K562 (cell line): ENCODE measurements around the gene PRSS56. TPM values are rescaled to one million over a fixed set of nuclear protein-coding genes. Genes with fewer than 3 reads are reported as not detected.

Experiments used
- ATAC-seq: fragments of 200-7000 bp; cut with Tn5 transposase; 3 replicates; pipeline ENCODE4 v1.9.1; 2020; ENCODE audit warnings: moderate library complexity
- BruUV-seq: library from RNA; stranded (reverse); fragments of 400-500 nt; replicated peaks from 2 replicates; lab custom pipeline; 2021; lab: Mats Ljungman, UMichigan
- CTCF ChIA-PET: fragments of 300-600 bp; formaldehyde crosslinking; extraction: SDS; loops from one replicate; lab custom pipeline; 2021; ENCODE audit warnings: low intra/inter-chr PET ratio; lab: Yijun Ruan, JAX
- POLR2A ChIA-PET: fragments of 300-600, 350-650 bp; sonication (Branson Sonifier 250); formaldehyde crosslinking; extraction: SDS; loops from one replicate; lab custom pipeline; 2021; ENCODE audit warnings: antibody characterized with exemption, inconsistent platforms; lab: Yijun Ruan, JAX
- DNase-seq, 4 experiments: peaks; one replicate each; pipeline versions ENCODE4 v3.0.0 to v3.0.0-alpha.2; 2011 to 2018; ENCODE audit warnings: low spot score in 3 of 4, mixed read lengths in 3 of 4; ENCODE audit errors: extremely low read depth in 1 of 4
- FAIRE-seq: peaks from 2 replicates; lab custom pipeline; 2011; peaks lifted over from hg19 to GRCh38; lab: Jason Lieb, UNC
- H2AFZ ChIP-seq: 2 replicates; pipeline ENCODE4 v1.6.0; 2011; ENCODE audit warnings: low read depth, low read length, control low read depth, inconsistent platforms
- H3K27ac ChIP-seq: fragments of 200-600 bp; 3 replicates; pipeline ENCODE4 v1.8.0; 2011; ENCODE audit warnings: low read depth, mild to moderate bottlenecking, control low read depth, inconsistent platforms, low read length, moderate library complexity, mixed read lengths; ENCODE audit errors: extremely low read depth
- H3K27me3 ChIP-seq, 2 experiments: fragments of 300-600 bp in 1 of 2; 2 replicates in 1 of 2; 3 replicates in 1 of 2; pipeline versions ENCODE4 v1.6.0 to v1.8.0; 2011; ENCODE audit warnings: inconsistent platforms in 2 of 2, low read length in 2 of 2, mild to moderate bottlenecking in 1 of 2, mixed read lengths in 1 of 2, moderate library complexity in 1 of 2; ENCODE audit not compliant: control insufficient read depth in 2 of 2, insufficient read depth in 2 of 2
- H3K36me3 ChIP-seq: fragments of 300-600 bp; 3 replicates; pipeline ENCODE4 v1.8.0; 2011; ENCODE audit warnings: mild to moderate bottlenecking, low read length, inconsistent platforms; ENCODE audit not compliant: control insufficient read depth, insufficient read depth
- H3K4me1 ChIP-seq, 2 experiments: fragments of 200-600 bp in 1 of 2; replicated peaks in 1 of 2; 2 replicates in 1 of 2; 3 replicates in 1 of 2; pipeline versions ENCODE4 v1.5.1 to v1.8.0; 2011; ENCODE audit warnings: inconsistent platforms in 2 of 2, low read length in 2 of 2, mild to moderate bottlenecking in 1 of 2, mixed read lengths in 1 of 2, moderate library complexity in 1 of 2; ENCODE audit not compliant: control insufficient read depth in 2 of 2, insufficient read depth in 2 of 2
- H3K4me2 ChIP-seq: 2 replicates; pipeline ENCODE4 v1.6.1; 2011; ENCODE audit warnings: low read length, control low read depth, inconsistent platforms, mixed read lengths; ENCODE audit not compliant: insufficient read depth
- H3K4me3 ChIP-seq: fragments of 200-600 bp; sonication (generic), shearing (Covaris generic); 2 replicates; pipeline ENCODE4 v1.5.1; 2016; ENCODE audit warnings: control low read depth, inconsistent platforms
- H3K79me2 ChIP-seq: fragments of 200-600 bp; 3 replicates; pipeline ENCODE4 v1.8.0; 2011; ENCODE audit warnings: low read length, inconsistent platforms; ENCODE audit not compliant: control insufficient read depth, insufficient read depth
- H3K9ac ChIP-seq, 2 experiments: 2 replicates each; pipeline versions ENCODE4 v1.6.0 to v1.6.1; 2011; ENCODE audit warnings: low read depth in 2 of 2, low read length in 2 of 2, control low read depth in 1 of 2, inconsistent platforms in 1 of 2, mild to moderate bottlenecking in 1 of 2, mixed read lengths in 1 of 2; ENCODE audit not compliant: insufficient read depth in 1 of 2
- H3K9me1 ChIP-seq: one replicate; pipeline ENCODE4 v1.6.0; 2011; ENCODE audit warnings: inconsistent platforms, mild to moderate bottlenecking, low read length, moderate library complexity; ENCODE audit not compliant: control insufficient read depth, insufficient read depth
- H3K9me3 ChIP-seq: replicated peaks from 2 replicates; pipeline ENCODE4 v1.5.1; 2011; ENCODE audit warnings: low read depth, low read length, inconsistent platforms; ENCODE audit not compliant: control insufficient read depth, insufficient read depth
- H4K20me1 ChIP-seq: replicated peaks from 2 replicates; pipeline ENCODE4 v1.6.1; 2011; ENCODE audit warnings: low read length, inconsistent platforms, mixed read lengths; ENCODE audit not compliant: control insufficient read depth, insufficient read depth
- E4F1 ChIP-seq: fragments of 250-450 bp; sonication (Bioruptor Pico); IDR thresholded peaks from 2 replicates; pipeline ENCODE4 v1.5.0; 2021; ENCODE audit warnings: mild to moderate bottlenecking, borderline replicate concordance
- EWSR1 ChIP-seq: fragments of 450-650 bp; IDR thresholded peaks from 2 replicates; pipeline ENCODE4 v1.6.1; 2018; ENCODE audit warnings: borderline replicate concordance, mild to moderate bottlenecking, low read depth, moderate library complexity; ENCODE audit not compliant: partially characterized antibody
- GTF2A2 ChIP-seq: IDR thresholded peaks from 2 replicates; pipeline ENCODE4 v1.6.1; 2016; ENCODE audit warnings: mild to moderate bottlenecking, missing genetic modification characterization, missing compliant biosample characterization
- MNT ChIP-seq, 2 experiments: fragments of 450-650 bp; conservative IDR thresholded peaks; 2 replicates each; pipeline ENCODE4 v1.6.1; 2017; ENCODE audit warnings: mild to moderate bottlenecking in 2 of 2, moderate library complexity in 2 of 2
- NBN ChIP-seq: fragments of 450-650 bp; IDR thresholded peaks from 2 replicates; pipeline ENCODE4 v1.6.1; 2016; ENCODE audit warnings: low read depth, mild to moderate bottlenecking
- NR3C1 ChIP-seq: sonication (generic); formaldehyde crosslinking; IDR thresholded peaks from 2 replicates; pipeline ENCODE4 v1.8.1; 2022; ENCODE audit warnings: missing genetic modification reagents
- RBM39 ChIP-seq: fragments of 200-400 bp; formaldehyde crosslinking; optimal IDR thresholded peaks from 2 replicates; pipeline ENCODE3; 2018; ENCODE audit warnings: low read depth, low read length
- SMAD4 ChIP-seq: fragments of 250-450 bp; sonication (Bioruptor Pico); conservative IDR thresholded peaks from 2 replicates; pipeline ENCODE4 v1.8.0; 2021; ENCODE audit warnings: inconsistent platforms, mild to moderate bottlenecking, moderate library complexity
- ZNF124 ChIP-seq: sonication (generic); formaldehyde crosslinking; IDR thresholded peaks from 2 replicates; pipeline ENCODE4 v1.8.1; 2022; ENCODE audit warnings: missing genetic modification reagents
- WGBS: fragments of 100-300 bp; shearing (Covaris generic); methylation state at CpG from one replicate; pipeline ENCODE4 v1.1.6; 2016; ENCODE audit warnings: low coverage, mixed read lengths; ENCODE audit not compliant: insufficient coverage; ENCODE audit errors: missing lambda C conversion rate; 5-methylcytosine and 5-hydroxymethylcytosine counted together
- in situ Hi-C: fragments of 300-500 bp; cut with MboI; formaldehyde crosslinking; loops from 4 replicates; pipeline ENCODE4 v1.15.0; 2018; ENCODE audit warnings: inconsistent platforms, mixed read lengths
- intact Hi-C: fragments of 100-400 bp; cut with micrococcal nuclease; formaldehyde crosslinking; loops from 2 replicates; pipeline ENCODE4 v1.14.2; 2022
- polyA plus RNA-seq, 8 experiments: library from polyadenylated mRNA; depleted of rRNA in 4 of 8; stranded (reverse) in 5 of 8; unstranded in 3 of 8; fragments of >200 nt; fragmentation: Nextera tagmentation in 2 of 8; fragmentation: Illumina TruSeq in 1 of 8; extraction: Ambion mirVana in 2 of 8; extraction: Trizol in 1 of 8; gene quantifications; 2 replicates each; pipeline versions ENCODE4 v1.2.1 to v1.2.3, GENCODE V29; 2011 to 2014; ENCODE audit warnings: inconsistent platforms in 1 of 8, missing spikeins in 1 of 8
- total RNA-seq, 7 experiments: library from RNA; depleted of rRNA in 6 of 7; stranded (reverse); fragments of >200 nt in 6 of 7; fragmentation: Illumina TruSeq in 2 of 7; extraction: Trizol in 2 of 7; gene quantifications; 2 replicates each; pipeline versions ENCODE4 v1.2.1 to v1.2.3, GENCODE V29; 2011 to 2021; ENCODE audit warnings: low replicate concordance in 1 of 7

The PRSS56 gene
- total and polyA plus RNA-seq, 9 of the 15 experiments (the other 6 are each of a cell fraction or from before 2014, with no cell fraction given) = not detected

GRCh38 chr2:232568161-232568560 is 48.0 kb downstream of the PRSS56 start:
- no peaks in the 10 kb centered on the region for H4K20me1 ChIP-seq
- no peak for DNase-seq
- no peak for FAIRE-seq
- no peaks in the 10 kb centered on the region for H3K4me1 ChIP-seq
- no peak overlapping the region for H3K4me2 ChIP-seq
- H3K27ac ChIP-seq = no peak overlapping the region
- H2AFZ ChIP-seq = no peak overlapping the region
- H3K9me1 ChIP-seq = no peaks in the 10 kb centered on the region
- no peak overlapping the region for H3K9ac ChIP-seq
- CTCF ChIA-PET = no interaction called here
- ATAC-seq = no peak
- no peaks in the 10 kb centered on the region for H3K9me3 ChIP-seq
- no peak overlapping the region for H3K4me3 ChIP-seq
- no peaks in the 10 kb centered on the region for H3K79me2 ChIP-seq
- in situ Hi-C loops (no loop called here), intact Hi-C loops (no loop called here)
- no peaks in the 10 kb centered on the region for H3K27me3 ChIP-seq
- WGBS = 55% methylated on average over 5 of the region's 5 CpGs
- no TSS peak for BruUV-seq
- POLR2A ChIA-PET = interaction anchor here (1.3 kb wide), 1 partner anchor 9 kb away, joined by 4 read pairs; no protein-coding TSS in a partner anchor
- H3K36me3 ChIP-seq = peaks cover 68% of the 10 kb centered on the region; the same call in 2 of the 3 replicates
- TF ChIP-seq E4F1 (no peak), EWSR1 (no peak), MNT (conservative IDR thresholded peaks at IDR 0.05) (no peak), SMAD4 (no peak), RBM39 (no peak), NR3C1 (CRISPR knock-in tag) (no peak), GTF2A2 (tag) (no peak), NBN (no peak), ZNF124 (CRISPR knock-in tag) (no peak)
